ENCODE results near the gene SH2D2A. TPM values are rescaled to one million over a fixed set of nuclear protein-coding genes. Genes with fewer than 3 reads are reported as not detected.

SH2D2A gene
- total and polyA plus RNA-seq, 2 experiments from 2014 or later: 0.43 TPM; not detected in 1

DNA sequence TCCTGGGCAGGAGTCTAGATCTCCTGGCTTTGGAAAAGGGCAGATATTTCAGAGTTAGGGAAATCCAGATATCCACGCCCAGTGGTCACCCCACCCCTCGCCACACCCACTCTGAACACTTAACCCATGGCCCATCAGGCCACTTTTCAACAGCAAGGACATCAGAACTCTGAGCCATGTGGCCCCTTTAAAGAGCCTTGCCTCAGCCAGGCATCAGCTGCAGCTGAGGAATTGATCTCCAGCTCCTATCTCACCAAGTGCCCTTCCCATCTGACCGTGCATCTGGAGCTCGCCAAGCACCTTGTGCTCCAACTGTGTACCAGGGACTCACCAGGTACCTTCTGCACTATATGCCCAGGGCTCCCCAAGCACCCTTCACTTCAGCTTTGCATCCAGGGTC is 20.2 kb upstream of the SH2D2A start:
- no peaks in the 10 kb centered on the region for H3K9me3 ChIP-seq (ENCODE audit: low read depth)
- WGBS, 2 experiments (ENCODE audit: low coverage in 1 of 2, low lambda C conversion rate in 2 of 2, missing lambda C conversion rate in 2 of 2): 60 to 69% methylated on average over 4 of the region's 4 CpGs
- no peaks in the 10 kb centered on the region for H3K79me2 ChIP-seq (ENCODE audit: insufficient read depth)
- in situ Hi-C loops (cut with MboI): no loop called here
- H3K9ac ChIP-seq: no peak overlapping the region
- H2AFZ ChIP-seq: no peak overlapping the region
- TF ChIP-seq EZH2 (IDR thresholded peaks at IDR 0.05; ENCODE audit: insufficient read depth, poor library complexity, severe bottlenecking) (no peak), EZH2phosphoT487 (IDR thresholded peaks at IDR 0.05; ENCODE audit: insufficient read depth, low read depth) (no peak)
- no peak overlapping the region for H3K27ac ChIP-seq
- no peaks in the 10 kb centered on the region for H3K36me3 ChIP-seq (ENCODE audit: low read depth)
- H3K4me1 ChIP-seq (ENCODE audit: insufficient read depth): no peaks in the 10 kb centered on the region
- no peaks in the 10 kb centered on the region for H3F3A ChIP-seq (ENCODE audit: insufficient read depth)
- DNase-seq: no peak
- H3K4me3 ChIP-seq: no peak overlapping the region
- H3K4me2 ChIP-seq (ENCODE audit: unreplicated experiment): no peak overlapping the region
- H4K20me1 ChIP-seq (ENCODE audit: insufficient read depth): no peaks in the 10 kb centered on the region
- H3K27me3 ChIP-seq (replicated peaks; ENCODE audit: insufficient read depth): peaks cover 13% of the 10 kb centered on the region; the same call in 1 of the 2 replicates
- no peaks in the 10 kb centered on the region for H3K9me2 ChIP-seq (ENCODE audit: insufficient read depth)

DNA sequence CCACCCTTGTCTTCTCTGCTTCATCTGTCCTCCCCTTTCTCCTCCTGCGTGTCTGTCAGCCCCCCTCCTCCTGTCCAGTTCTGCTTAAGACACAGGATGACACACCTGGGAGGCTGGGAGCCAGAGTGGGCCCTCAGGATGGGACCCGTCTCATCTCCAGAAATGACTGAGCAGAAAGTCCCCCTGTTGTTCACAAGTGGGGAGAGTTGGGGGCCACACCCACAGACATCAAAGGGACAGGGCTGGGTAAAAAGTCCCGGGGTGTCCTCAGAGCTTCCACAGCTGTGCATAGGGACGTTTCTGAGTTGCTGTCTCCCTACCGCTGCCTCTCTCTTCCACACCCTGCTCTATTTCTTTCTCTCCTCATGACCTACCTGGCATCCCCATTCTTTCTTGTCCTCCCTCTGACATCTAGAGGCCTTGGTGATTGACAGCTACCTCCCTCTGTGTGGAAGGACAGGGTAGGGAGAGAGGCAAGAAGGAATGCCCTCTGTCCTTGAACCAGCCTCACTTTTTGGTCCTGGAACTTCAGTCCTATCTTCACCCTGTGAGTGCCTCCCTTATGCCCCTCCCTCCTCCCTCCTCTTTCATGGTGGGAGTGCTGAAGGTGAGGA is 19.5 kb upstream of the SH2D2A start:
- H3K4me2 ChIP-seq (ENCODE audit: unreplicated experiment): no peak overlapping the region
- no peaks in the 10 kb centered on the region for H3F3A ChIP-seq (ENCODE audit: insufficient read depth)
- no peak overlapping the region for H3K4me3 ChIP-seq
- H3K36me3 ChIP-seq (ENCODE audit: low read depth): no peaks in the 10 kb centered on the region
- no peak overlapping the region for H2AFZ ChIP-seq
- no peak for TF ChIP-seq EZH2 (IDR thresholded peaks at IDR 0.05; ENCODE audit: insufficient read depth, poor library complexity, severe bottlenecking)
- TF ChIP-seq EZH2phosphoT487 (IDR thresholded peaks at IDR 0.05; ENCODE audit: insufficient read depth, low read depth): no peak
- H3K4me1 ChIP-seq (ENCODE audit: insufficient read depth): no peaks in the 10 kb centered on the region
- H3K9me3 ChIP-seq (ENCODE audit: low read depth): no peaks in the 10 kb centered on the region
- 48 to 52% methylated on average over 5 of the region's 5 CpGs for WGBS, 2 experiments (ENCODE audit: low coverage in 1 of 2, low lambda C conversion rate in 2 of 2, missing lambda C conversion rate in 2 of 2)
- H4K20me1 ChIP-seq (ENCODE audit: insufficient read depth): no peaks in the 10 kb centered on the region
- no peaks in the 10 kb centered on the region for H3K9me2 ChIP-seq (ENCODE audit: insufficient read depth)
- no peaks in the 10 kb centered on the region for H3K79me2 ChIP-seq (ENCODE audit: insufficient read depth)
- no peak overlapping the region for H3K27ac ChIP-seq
- H3K27me3 ChIP-seq (replicated peaks; ENCODE audit: insufficient read depth): peaks cover 16% of the 10 kb centered on the region; the same call in 1 of the 2 replicates
- DNase-seq: no peak
- no peak overlapping the region for H3K9ac ChIP-seq
- in situ Hi-C loops (cut with MboI): no loop called here

- WGBS, 2 experiments (ENCODE audit: low coverage in 1 of 2, low lambda C conversion rate in 2 of 2, missing lambda C conversion rate in 2 of 2): 49% methylated on average over 3 of the region's 3 CpGs
- DNase-seq: no peak
- H3K9me2 ChIP-seq (ENCODE audit: insufficient read depth): no peaks in the 10 kb centered on the region
- TF ChIP-seq EZH2 (IDR thresholded peaks at IDR 0.05; ENCODE audit: insufficient read depth, poor library complexity, severe bottlenecking): no peak
- TF ChIP-seq EZH2phosphoT487 (IDR thresholded peaks at IDR 0.05; ENCODE audit: insufficient read depth, low read depth): no peak
- H3K4me3 ChIP-seq: no peak overlapping the region
- no peaks in the 10 kb centered on the region for H4K20me1 ChIP-seq (ENCODE audit: insufficient read depth)
- H3K9ac ChIP-seq: no peak overlapping the region
- no peaks in the 10 kb centered on the region for H3K36me3 ChIP-seq (ENCODE audit: low read depth)
- H3K4me1 ChIP-seq (ENCODE audit: insufficient read depth): no peaks in the 10 kb centered on the region
- H3K27ac ChIP-seq: no peak overlapping the region
- no peaks in the 10 kb centered on the region for H3K9me3 ChIP-seq (ENCODE audit: low read depth)
- H3F3A ChIP-seq (ENCODE audit: insufficient read depth): no peaks in the 10 kb centered on the region
- H3K79me2 ChIP-seq (ENCODE audit: insufficient read depth): no peaks in the 10 kb centered on the region
- H2AFZ ChIP-seq: no peak overlapping the region
- peaks cover 18% of the 10 kb centered on the region; the same call in 1 of the 2 replicates for H3K27me3 ChIP-seq (replicated peaks; ENCODE audit: insufficient read depth)
- no peak overlapping the region for H3K4me2 ChIP-seq (ENCODE audit: unreplicated experiment)
- in situ Hi-C loops (cut with MboI): no loop called here
These were observed 17.7 kb upstream of the SH2D2A start for GRCh38 chr1:156834322-156834721.

GRCh38 chr1:156833603-156834002 is 17.0 kb upstream of the SH2D2A start:
- Histone ChIP-seq H3K27ac (no peak overlapping the region), H3K79me2 (ENCODE audit: insufficient read depth) (no peaks in the 10 kb centered on the region), H3K4me2 (ENCODE audit: unreplicated experiment) (no peak overlapping the region), H3K4me1 (ENCODE audit: insufficient read depth) (no peaks in the 10 kb centered on the region), H3K4me3 (no peak overlapping the region), H3K9me2 (ENCODE audit: insufficient read depth) (no peaks in the 10 kb centered on the region), H3F3A (ENCODE audit: insufficient read depth) (no peaks in the 10 kb centered on the region), H3K9me3 (ENCODE audit: low read depth) (no peaks in the 10 kb centered on the region), H3K9ac (no peak overlapping the region), H4K20me1 (ENCODE audit: insufficient read depth) (no peaks in the 10 kb centered on the region), H3K27me3 (replicated peaks; ENCODE audit: insufficient read depth) (peaks cover 18% of the 10 kb centered on the region; the same call in 1 of the 2 replicates), H3K36me3 (ENCODE audit: low read depth) (no peaks in the 10 kb centered on the region), H2AFZ (no peak overlapping the region)
- no peak for TF ChIP-seq EZH2phosphoT487 (IDR thresholded peaks at IDR 0.05; ENCODE audit: insufficient read depth, low read depth)
- TF ChIP-seq EZH2 (IDR thresholded peaks at IDR 0.05; ENCODE audit: insufficient read depth, poor library complexity, severe bottlenecking): no peak
- DNase-seq: no peak
- 36 to 45% methylated on average over 2 of the region's 2 CpGs for WGBS, 2 experiments (ENCODE audit: low coverage in 1 of 2, low lambda C conversion rate in 2 of 2, missing lambda C conversion rate in 2 of 2)
- in situ Hi-C loops (cut with MboI): no loop called here
